Transverse colon (tissue), 4 donors: ENCODE data around the gene OXNAD1. TPM values are rescaled to one million over a fixed set of nuclear protein-coding genes. Genes with fewer than 3 reads are reported as not detected.
A peak's percentile ranks its signal among the peaks of the same experiment; 100 is the strongest.

Experiments used
- DNase-seq: peaks from one replicate; pipeline ENCODE4 v3.0.0-alpha.2; 2019
- H3K27ac ChIP-seq, 4 donors: fragments of 200-600 bp; sonication (generic); 2 replicates each; pipeline ENCODE4 v1.5.1; 2016 to 2018; ENCODE audit warnings: inconsistent platforms in 4 of 4
- H3K27me3 ChIP-seq: fragments of 200-600 bp; sonication (generic); 2 replicates; pipeline ENCODE4 v1.5.1; 2017; ENCODE audit warnings: inconsistent platforms
- H3K36me3 ChIP-seq, 4 donors: fragments of 200-600 bp; sonication (generic); 2 replicates each; pipeline ENCODE4 v1.5.1; 2017 to 2019; ENCODE audit warnings: inconsistent platforms in 4 of 4
- H3K4me1 ChIP-seq, 4 donors: fragments of 200-600 bp; sonication (generic); 2 replicates each; pipeline ENCODE4 v1.5.1; 2017 to 2020; ENCODE audit warnings: inconsistent platforms in 4 of 4
- H3K4me3 ChIP-seq, 4 donors: fragments of 200-600 bp; sonication (generic); 1 replicate in 1 of 4; 2 replicates in 3 of 4; pipeline versions ENCODE4 v1.5.1 to v1.6.1; 2017 to 2019; ENCODE audit warnings: inconsistent platforms in 4 of 4
- H3K9me3 ChIP-seq, 2 donors: fragments of 200-600 bp; sonication (generic); 2 replicates each; pipeline ENCODE4 v1.5.1; 2017 to 2019; ENCODE audit warnings: inconsistent platforms in 2 of 2
- CTCF ChIP-seq, 5 experiments: fragments of 200-600 bp in 3 of 5; fragments of 450-650 bp in 2 of 5; sonication (generic) in 3 of 5; IDR thresholded peaks; 1 replicate in 2 of 5; 2 replicates in 3 of 5; pipeline ENCODE4 v1.5.1; 2016 to 2017; ENCODE audit warnings: antibody characterized with exemption in 5 of 5, inconsistent platforms in 3 of 5, mild to moderate bottlenecking in 2 of 5, moderate library complexity in 1 of 5
- EP300 ChIP-seq: sonication (generic); formaldehyde crosslinking; IDR thresholded peaks from one replicate; pipeline ENCODE4 v1.6.1; 2017; ENCODE audit warnings: antibody characterized with exemption, low read depth
- POLR2A ChIP-seq: fragments of 450-650 bp; IDR thresholded peaks from one replicate; pipeline ENCODE4 v1.6.1; 2016; ENCODE audit warnings: antibody characterized with exemption, mild to moderate bottlenecking, moderate library complexity
- POLR2AphosphoS5 ChIP-seq, 3 donors: sonication (generic); formaldehyde crosslinking; IDR thresholded peaks; one replicate each; pipeline ENCODE4 v1.6.1; 2016; ENCODE audit warnings: antibody characterized with exemption in 3 of 3
- WGBS, 2 donors: methylation state at CpG; one replicate each; pipeline ENCODE4 v1.1.5; 2018; ENCODE audit warnings: low coverage in 1 of 2; 5-methylcytosine and 5-hydroxymethylcytosine counted together
- in situ Hi-C, 4 donors: fragments of 200-750 bp; cut with MboI; loops; one replicate each; pipeline versions ENCODE4 v1.15.0 to v1.15.1; 2017; ENCODE audit warnings: low sequenced_read_pairs in 3 of 4, low pct_ligation_motif_present in 1 of 4, low pct_unique_long_range_greater_than_20kb in 1 of 4
- intact Hi-C: fragments of 100-400 bp; cut with DNase I; formaldehyde crosslinking; loops from one replicate; pipeline ENCODE4 v1.15.1; 2023; ENCODE audit warnings: low total_unique reads
- total RNA-seq, 4 donors: library from RNA; depleted of rRNA; stranded (reverse); fragments of >200 nt; gene quantifications; one replicate each; pipeline ENCODE4 v1.1.0, GENCODE V29; 2016

Gene OXNAD1
- total RNA-seq, 4 donors from 2014 or later: 20.6 to 91.1 (median 40.0) TPM

- intact Hi-C loops (no loop called here), in situ Hi-C loops (no loop called here)
- no peaks in the 10 kb centered on the region for H3K36me3 ChIP-seq
- H3K27me3 ChIP-seq: no peaks in the 10 kb centered on the region
- no peak overlapping the region for H3K27ac ChIP-seq
- no peak overlapping the region for H3K4me3 ChIP-seq
- TF ChIP-seq POLR2A: no peak
- TF ChIP-seq POLR2AphosphoS5 (IDR thresholded peaks at IDR 0.05): no peak
- no peak for TF ChIP-seq EP300
- no peak for TF ChIP-seq CTCF (IDR thresholded peaks at IDR 0.05)
- 81 to 85% methylated on average over 3 to 5 of the region's 5 CpGs for WGBS, 2 donors
- no peak for DNase-seq
- peaks cover 0 to 8% (median 0%) of the 10 kb centered on the region in 4 donors for H3K4me1 ChIP-seq
- peaks cover 6 to 11% of the 10 kb centered on the region in 2 donors for H3K9me3 ChIP-seq
Observed at GRCh38 chr3:16335333-16335732, 70.3 kb downstream of the OXNAD1 start.

GRCh38 chr3:16335772-16336645 is 71.0 kb downstream of the OXNAD1 start:
- WGBS, 2 donors: 93 to 100% methylated on average over 3 to 14 of the region's 14 CpGs
- H3K27me3 ChIP-seq: no peaks in the 10 kb centered on the region
- H3K9me3 ChIP-seq: peaks cover 4 to 9% of the 10 kb centered on the region in 2 donors
- peaks cover 0 to 8% (median 0%) of the 10 kb centered on the region in 4 donors for H3K4me1 ChIP-seq
- no peaks in the 10 kb centered on the region for H3K36me3 ChIP-seq
- DNase-seq: no peak
- no peak for TF ChIP-seq POLR2A
- no peak for TF ChIP-seq CTCF (IDR thresholded peaks at IDR 0.05)
- no peak for TF ChIP-seq POLR2AphosphoS5 (IDR thresholded peaks at IDR 0.05)
- no peak for TF ChIP-seq EP300
- H3K27ac ChIP-seq: no peak overlapping the region
- H3K4me3 ChIP-seq: no peak overlapping the region
- in situ Hi-C loops (no loop called here), intact Hi-C loops (no loop called here)

GRCh38 chr3:16336825-16337224 is 71.8 kb downstream of the OXNAD1 start:
- no peak for TF ChIP-seq POLR2A
- TF ChIP-seq POLR2AphosphoS5 (IDR thresholded peaks at IDR 0.05): no peak
- TF ChIP-seq CTCF (IDR thresholded peaks at IDR 0.05): no peak
- TF ChIP-seq EP300: no peak
- H3K27me3 ChIP-seq: no peaks in the 10 kb centered on the region
- peaks cover 0 to 8% (median 0%) of the 10 kb centered on the region in 4 donors for H3K4me1 ChIP-seq
- in situ Hi-C loops: no loop called here
- no peak overlapping the region for H3K27ac ChIP-seq
- intact Hi-C loops: no loop called here
- H3K4me3 ChIP-seq: no peak overlapping the region
- DNase-seq: no peak
- H3K9me3 ChIP-seq: peaks cover 0 to 1% of the 10 kb centered on the region in 2 donors
- H3K36me3 ChIP-seq: no peaks in the 10 kb centered on the region
- 92 to 96% methylated on average over 3 to 6 of the region's 6 CpGs for WGBS, 2 donors

GRCh38 chr3:16337856-16338540 is 73.0 kb downstream of the OXNAD1 start:
- WGBS, 2 donors: 63 to 70% methylated on average over 12 to 15 of the region's 15 CpGs
- peak; percentile 47 for DNase-seq
- Histone ChIP-seq H3K4me1 (peaks cover 0 to 8% (median 0%) of the 10 kb centered on the region in 4 donors), H3K36me3 (no peaks in the 10 kb centered on the region), H3K4me3 (no peak overlapping the region), H3K27me3 (no peaks in the 10 kb centered on the region), H3K27ac (peak overlapping the region in 2 of 4 donors; percentile 40 to 41), H3K9me3 (no peaks in the 10 kb centered on the region)
- in situ Hi-C loops (no loop called here), intact Hi-C loops (no loop called here)
- TF ChIP-seq EP300 (no peak), CTCF (IDR thresholded peaks at IDR 0.05) (no peak), POLR2AphosphoS5 (IDR thresholded peaks at IDR 0.05) (no peak)
